NB4 (cell line): ENCODE results near the gene VDAC1.
A peak's percentile ranks its signal among the peaks of the same experiment; 100 is the strongest.
"Not testable (repeated sequence)": the region's sequence is repeated elsewhere in the genome, so short reads cannot be mapped to it uniquely, and the experiment has no call there.

Source experiments
- DNase-seq: peaks from one replicate; pipeline ENCODE4 v3.0.0; 2010; ENCODE audit warnings: low read depth
- H3K4me3 ChIP-seq: one replicate; pipeline ENCODE4 v1.5.1; 2011; ENCODE audit warnings: mild to moderate bottlenecking, low read depth, low read length, moderate library complexity
- MYC ChIP-seq: IDR thresholded peaks from 2 replicates; pipeline ENCODE4 v1.6.1; 2011; ENCODE audit warnings: low read depth, low read length
- POLR2A ChIP-seq: IDR thresholded peaks from 2 replicates; pipeline ENCODE4 v1.6.1; 2011; ENCODE audit warnings: mild to moderate bottlenecking; ENCODE audit not compliant: insufficient read length; ENCODE audit errors: extremely low read depth
- TF ChIP-seq, protein P1 (sequence below): IDR thresholded peaks from 2 replicates; pipeline ENCODE4 v1.6.1; 2011; ENCODE audit warnings: low read depth, low read length
- TF ChIP-seq, protein P2 (sequence below): IDR thresholded peaks from one replicate; pipeline ENCODE4 v1.5.1; 2012; ENCODE audit warnings: low read depth, low read length

The VDAC1 gene

DNA sequence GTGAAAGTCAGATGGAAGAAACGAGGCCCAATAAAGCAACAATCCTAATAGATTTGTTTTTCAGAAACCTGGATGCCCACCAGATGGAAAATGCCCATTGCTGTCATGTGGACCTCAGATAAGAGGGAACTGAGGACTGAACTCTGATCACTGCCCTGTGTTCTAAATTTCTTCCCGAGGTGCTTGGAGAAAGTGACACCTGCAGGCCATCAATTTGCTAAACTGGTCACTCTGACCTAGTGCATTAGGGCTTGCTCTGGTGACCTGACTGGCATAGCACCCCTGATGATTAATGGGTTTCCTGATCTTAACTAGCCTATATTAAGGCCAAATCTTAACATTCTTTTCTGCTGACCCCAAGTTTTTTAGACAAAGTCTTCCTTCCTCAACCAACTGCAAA, 32.4 kb upstream of the VDAC1 start:
- no peak for DNase-seq
- TF ChIP-seq, protein P1, sequence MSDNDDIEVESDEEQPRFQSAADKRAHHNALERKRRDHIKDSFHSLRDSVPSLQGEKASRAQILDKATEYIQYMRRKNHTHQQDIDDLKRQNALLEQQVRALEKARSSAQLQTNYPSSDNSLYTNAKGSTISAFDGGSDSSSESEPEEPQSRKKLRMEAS = no peak
- H3K4me3 ChIP-seq = no peak overlapping the region

DNA sequence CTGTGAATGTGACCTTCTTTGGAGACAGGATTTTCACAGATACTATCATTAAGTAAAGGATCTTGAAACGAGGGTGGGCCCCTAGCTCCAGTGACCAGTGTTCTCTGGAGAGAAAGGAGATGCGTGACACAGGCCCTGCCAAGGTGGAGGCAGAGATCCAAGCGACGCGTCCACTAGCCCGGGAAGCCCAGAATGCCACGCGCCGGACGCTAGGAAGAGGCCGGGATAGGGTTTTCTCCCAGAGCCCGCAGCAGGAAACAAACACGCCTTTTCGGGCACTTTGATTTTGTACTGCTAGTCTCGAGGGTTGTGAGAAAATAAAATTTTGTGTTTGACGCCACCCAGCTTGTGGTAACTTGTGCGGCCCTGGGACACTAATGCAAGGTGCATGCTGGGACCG, 29.6 kb upstream of the VDAC1 start:
- DNase-seq = no peak
- TF ChIP-seq POLR2A = no peak
- TF ChIP-seq, protein P1 = no peak
- no peak for TF ChIP-seq MYC
- TF ChIP-seq, protein P2, sequence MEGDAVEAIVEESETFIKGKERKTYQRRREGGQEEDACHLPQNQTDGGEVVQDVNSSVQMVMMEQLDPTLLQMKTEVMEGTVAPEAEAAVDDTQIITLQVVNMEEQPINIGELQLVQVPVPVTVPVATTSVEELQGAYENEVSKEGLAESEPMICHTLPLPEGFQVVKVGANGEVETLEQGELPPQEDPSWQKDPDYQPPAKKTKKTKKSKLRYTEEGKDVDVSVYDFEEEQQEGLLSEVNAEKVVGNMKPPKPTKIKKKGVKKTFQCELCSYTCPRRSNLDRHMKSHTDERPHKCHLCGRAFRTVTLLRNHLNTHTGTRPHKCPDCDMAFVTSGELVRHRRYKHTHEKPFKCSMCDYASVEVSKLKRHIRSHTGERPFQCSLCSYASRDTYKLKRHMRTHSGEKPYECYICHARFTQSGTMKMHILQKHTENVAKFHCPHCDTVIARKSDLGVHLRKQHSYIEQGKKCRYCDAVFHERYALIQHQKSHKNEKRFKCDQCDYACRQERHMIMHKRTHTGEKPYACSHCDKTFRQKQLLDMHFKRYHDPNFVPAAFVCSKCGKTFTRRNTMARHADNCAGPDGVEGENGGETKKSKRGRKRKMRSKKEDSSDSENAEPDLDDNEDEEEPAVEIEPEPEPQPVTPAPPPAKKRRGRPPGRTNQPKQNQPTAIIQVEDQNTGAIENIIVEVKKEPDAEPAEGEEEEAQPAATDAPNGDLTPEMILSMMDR = no peak
- H3K4me3 ChIP-seq = no peak overlapping the region

DNA sequence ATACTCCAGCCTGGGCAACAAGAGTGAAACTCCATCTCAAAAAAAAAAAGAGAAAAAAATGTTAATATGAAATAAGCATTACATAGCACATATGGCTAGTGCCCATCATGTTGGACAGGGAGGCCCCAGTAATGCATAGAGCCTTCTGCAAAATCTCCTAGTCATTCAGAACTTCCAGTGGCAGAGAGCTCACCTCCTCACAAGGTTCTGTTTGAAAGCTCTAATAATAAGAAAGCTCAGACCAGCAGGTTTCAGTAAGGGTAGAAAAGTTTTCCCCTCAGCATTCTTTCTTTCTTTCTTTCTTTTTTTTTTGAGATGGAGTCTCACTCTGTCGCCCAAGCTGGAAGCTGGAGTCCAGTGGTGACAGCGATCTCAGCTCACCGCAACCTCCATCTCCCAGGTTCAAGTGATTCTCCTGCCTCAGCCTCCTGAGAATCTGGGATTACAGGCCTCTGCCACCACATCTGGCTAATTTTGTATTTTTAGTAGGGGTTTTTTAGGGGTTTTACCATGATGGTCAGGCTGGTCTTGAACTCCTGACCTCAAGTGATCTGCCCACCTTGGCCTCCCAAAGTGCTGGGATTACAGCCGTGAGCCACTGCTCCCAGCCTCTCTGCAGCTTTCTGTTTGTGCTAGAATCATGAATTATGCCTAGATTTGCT, 25.7 kb upstream of the VDAC1 start:
- not testable (repeated sequence) for DNase-seq, H3K4me3 ChIP-seq

DNA sequence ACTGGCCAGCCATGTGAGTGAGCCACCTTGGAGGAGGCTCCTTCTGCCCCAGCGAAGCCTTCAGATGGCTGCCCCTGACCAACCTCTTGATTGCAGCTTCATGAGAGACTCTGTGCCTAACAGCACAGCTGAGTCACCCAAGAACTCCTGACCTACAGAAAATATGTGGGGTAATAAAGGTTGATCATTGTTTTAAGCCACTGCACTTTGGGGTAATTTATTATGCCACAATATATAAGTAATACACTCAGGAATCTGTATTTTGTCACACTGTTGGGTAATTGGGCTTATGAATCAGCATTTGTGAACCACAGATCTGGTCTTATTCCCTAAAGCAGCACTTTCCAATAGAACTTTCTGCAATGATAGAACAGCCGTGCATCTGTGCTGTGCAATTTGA, 24.4 kb upstream of the VDAC1 start:
- no peak overlapping the region for H3K4me3 ChIP-seq
- TF ChIP-seq, protein P2 = no peak
- TF ChIP-seq POLR2A (no peak), MYC (no peak)
- TF ChIP-seq, protein P1 = no peak
- peak; percentile 50 for DNase-seq

DNA sequence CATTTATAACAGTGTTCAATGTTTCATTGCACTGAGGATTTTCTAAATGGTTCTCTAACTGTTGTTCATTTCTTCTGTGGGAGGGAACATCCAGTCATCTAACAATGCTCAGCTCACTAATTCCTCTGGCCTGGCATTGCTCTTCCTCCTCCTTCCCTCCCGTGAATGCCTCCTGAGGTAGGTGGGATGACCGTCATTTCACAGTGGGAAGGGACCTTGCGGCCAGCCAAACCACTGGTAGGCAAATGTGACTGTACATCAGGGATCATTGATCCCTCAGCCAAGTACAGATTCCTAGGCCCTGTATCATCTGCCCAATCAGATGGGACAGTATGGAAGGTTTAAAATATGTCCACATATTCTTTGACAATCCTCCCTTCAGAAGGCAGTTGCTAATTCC, 23.7 kb upstream of the VDAC1 start:
- TF ChIP-seq MYC (no peak), POLR2A (no peak)
- TF ChIP-seq, protein P1 = no peak
- TF ChIP-seq, protein P2 = no peak
- no peak for DNase-seq
- no peak overlapping the region for H3K4me3 ChIP-seq

DNA sequence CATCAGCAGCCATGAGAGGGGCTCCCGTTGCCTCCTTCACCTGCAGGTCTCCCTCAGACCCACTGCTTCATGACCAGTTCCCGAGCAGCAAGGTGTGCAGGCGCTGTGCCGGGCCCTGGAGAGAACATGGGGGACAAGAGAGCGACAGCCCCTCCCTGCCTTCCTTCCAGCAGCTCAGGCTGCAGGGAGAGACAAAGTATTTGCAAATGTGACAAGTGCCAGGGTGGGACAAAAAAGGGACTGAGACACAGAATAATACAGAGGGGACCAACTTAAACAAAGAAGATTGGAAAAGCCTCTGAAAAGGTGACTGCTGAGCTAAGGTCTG, 22.5 kb upstream of the VDAC1 start:
- TF ChIP-seq MYC (no peak), POLR2A (no peak)
- TF ChIP-seq, protein P2 = no peak
- TF ChIP-seq, protein P1 = no peak
- no peak for DNase-seq
- no peak overlapping the region for H3K4me3 ChIP-seq
